Measurements from ENCODE around the gene ZNF284.

GRCh38 chr19:44069415-44069814, 2.5 kb upstream of the ZNF284 start:
- TF ChIP-seq CTCF (IDR thresholded peaks at IDR 0.05; ENCODE audit: low read depth, low read length): no peak
- no peak for TF ChIP-seq EZH2phosphoT487 (IDR thresholded peaks at IDR 0.05; ENCODE audit: low read depth)
